ENCODE results near the gene HYAL2. TPM values are rescaled to one million over a fixed set of nuclear protein-coding genes. Genes with fewer than 3 reads are reported as not detected.
A peak's percentile ranks its signal among the peaks of the same experiment; 100 is the strongest.

Gene HYAL2
- 122 TPM in 2 replicates for total RNA-seq (2014; rRNA removed; shearing (Covaris generic))

GRCh38 chr3:50322386-50323091 is at the start of gene HYAL2:
Gene HYAL2 (minus strand): TSS chr3:50322745. CDS start chr3:50320489, 2,256 bp downstream.
- H3K4me3 ChIP-seq (ENCODE audit: insufficient read depth, low read depth, low read length) = peak within 1 kb of the TSS; percentile 62
- H3K27me3 ChIP-seq (ENCODE audit: control insufficient read depth, insufficient read depth, low read length) = no peaks in the 10 kb centered on the region
- peak; percentile 85 for DNase-seq
- H3K36me3 ChIP-seq (replicated peaks; ENCODE audit: control insufficient read depth, insufficient read depth, low read length) = peaks cover 26% of the 10 kb centered on the region

GRCh38 chr3:50371133-50371685 is 48.7 kb upstream of the HYAL2 start:
- Histone ChIP-seq H3K4me3 (ENCODE audit: insufficient read depth, low read depth, low read length) (no peak overlapping the region), H3K36me3 (replicated peaks; ENCODE audit: control insufficient read depth, insufficient read depth, low read length) (no peaks in the 10 kb centered on the region), H3K27me3 (ENCODE audit: control insufficient read depth, insufficient read depth, low read length) (peaks cover 2% of the 10 kb centered on the region; the same call in 1 of the 2 replicates)
- no peak for DNase-seq

- DNase-seq = no peak
- Histone ChIP-seq H3K27me3 (ENCODE audit: control insufficient read depth, insufficient read depth, low read length) (peaks cover 2% of the 10 kb centered on the region; the same call in 1 of the 2 replicates), H3K4me3 (ENCODE audit: insufficient read depth, low read depth, low read length) (no peak overlapping the region), H3K36me3 (replicated peaks; ENCODE audit: control insufficient read depth, insufficient read depth, low read length) (no peaks in the 10 kb centered on the region)
These were observed 48.0 kb upstream of the HYAL2 start for GRCh38 chr3:50370594-50370993.

GRCh38 chr3:50369012-50369670 is 46.6 kb upstream of the HYAL2 start:
- Histone ChIP-seq H3K27me3 (ENCODE audit: control insufficient read depth, insufficient read depth, low read length) (peaks cover 8% of the 10 kb centered on the region; the same call in 1 of the 2 replicates), H3K36me3 (replicated peaks; ENCODE audit: control insufficient read depth, insufficient read depth, low read length) (no peaks in the 10 kb centered on the region), H3K4me3 (ENCODE audit: insufficient read depth, low read depth, low read length) (no peak overlapping the region)
- no peak for DNase-seq

GRCh38 chr3:50365842-50366220 is 43.3 kb upstream of the HYAL2 start:
- peaks cover 13% of the 10 kb centered on the region; the same call in 1 of the 2 replicates for H3K27me3 ChIP-seq (ENCODE audit: control insufficient read depth, insufficient read depth, low read length)
- H3K36me3 ChIP-seq (replicated peaks; ENCODE audit: control insufficient read depth, insufficient read depth, low read length) = no peaks in the 10 kb centered on the region
- DNase-seq = no peak
- peak overlapping the region; percentile 63; the same call in 1 of the 2 replicates for H3K4me3 ChIP-seq (ENCODE audit: insufficient read depth, low read depth, low read length)

- no peaks in the 10 kb centered on the region for H3K36me3 ChIP-seq (replicated peaks; ENCODE audit: control insufficient read depth, insufficient read depth, low read length)
- H3K27me3 ChIP-seq (ENCODE audit: control insufficient read depth, insufficient read depth, low read length) = peaks cover 13% of the 10 kb centered on the region; the same call in 1 of the 2 replicates
- H3K4me3 ChIP-seq (ENCODE audit: insufficient read depth, low read depth, low read length) = peak overlapping the region; percentile 63
- peak; percentile 99 for DNase-seq
These were observed 42.7 kb upstream of the HYAL2 start for GRCh38 chr3:50365080-50365841.

GRCh38 chr3:50364573-50365079 is 42.1 kb upstream of the HYAL2 start:
- Histone ChIP-seq H3K4me3 (ENCODE audit: insufficient read depth, low read depth, low read length) (peak overlapping the region; percentile 63), H3K27me3 (ENCODE audit: control insufficient read depth, insufficient read depth, low read length) (peaks cover 13% of the 10 kb centered on the region; the same call in 1 of the 2 replicates), H3K36me3 (replicated peaks; ENCODE audit: control insufficient read depth, insufficient read depth, low read length) (no peaks in the 10 kb centered on the region)
- DNase-seq = no peak

- Histone ChIP-seq H3K27me3 (ENCODE audit: control insufficient read depth, insufficient read depth, low read length) (peaks cover 11% of the 10 kb centered on the region; the same call in 1 of the 2 replicates), H3K36me3 (replicated peaks; ENCODE audit: control insufficient read depth, insufficient read depth, low read length) (peaks cover 9% of the 10 kb centered on the region), H3K4me3 (ENCODE audit: insufficient read depth, low read depth, low read length) (peak overlapping the region; percentile 28; the same call in 1 of the 2 replicates)
- DNase-seq = no peak
These were observed 37.2 kb upstream of the HYAL2 start for GRCh38 chr3:50359760-50360110.

GRCh38 chr3:50358911-50359759 is 36.6 kb upstream of the HYAL2 start, which contains the start of gene TMEM115:
Gene TMEM115 (minus strand): TSS chr3:50359521. CDS start chr3:50359063, 458 bp downstream.
- H3K4me3 ChIP-seq (ENCODE audit: insufficient read depth, low read depth, low read length) = peak within 1 kb of the TSS; percentile 94
- H3K27me3 ChIP-seq (ENCODE audit: control insufficient read depth, insufficient read depth, low read length) = peaks cover 5% of the 10 kb centered on the region; the same call in 1 of the 2 replicates
- H3K36me3 ChIP-seq (replicated peaks; ENCODE audit: control insufficient read depth, insufficient read depth, low read length) = peaks cover 13% of the 10 kb centered on the region
- peak; percentile 99 for DNase-seq

GRCh38 chr3:50358355-50358910 is 35.9 kb upstream of the HYAL2 start:
- Histone ChIP-seq H3K36me3 (replicated peaks; ENCODE audit: control insufficient read depth, insufficient read depth, low read length) (peaks cover 13% of the 10 kb centered on the region), H3K4me3 (ENCODE audit: insufficient read depth, low read depth, low read length) (peak overlapping the region; percentile 94), H3K27me3 (ENCODE audit: control insufficient read depth, insufficient read depth, low read length) (no peaks in the 10 kb centered on the region)
- DNase-seq = no peak

- DNase-seq = no peak
- no peaks in the 10 kb centered on the region for H3K27me3 ChIP-seq (ENCODE audit: control insufficient read depth, insufficient read depth, low read length)
- no peak overlapping the region for H3K4me3 ChIP-seq (ENCODE audit: insufficient read depth, low read depth, low read length)
- H3K36me3 ChIP-seq (replicated peaks; ENCODE audit: control insufficient read depth, insufficient read depth, low read length) = peaks cover 13% of the 10 kb centered on the region
These were observed 34.9 kb upstream of the HYAL2 start for GRCh38 chr3:50357481-50357880.

GRCh38 chr3:50356553-50356952 is 34.0 kb upstream of the HYAL2 start:
- Histone ChIP-seq H3K4me3 (ENCODE audit: insufficient read depth, low read depth, low read length) (no peak overlapping the region), H3K36me3 (replicated peaks; ENCODE audit: control insufficient read depth, insufficient read depth, low read length) (peaks cover 13% of the 10 kb centered on the region), H3K27me3 (ENCODE audit: control insufficient read depth, insufficient read depth, low read length) (no peaks in the 10 kb centered on the region)
- DNase-seq = peak; percentile 41

GRCh38 chr3:50355829-50356552 is 33.4 kb upstream of the HYAL2 start:
- Histone ChIP-seq H3K27me3 (ENCODE audit: control insufficient read depth, insufficient read depth, low read length) (no peaks in the 10 kb centered on the region), H3K36me3 (replicated peaks; ENCODE audit: control insufficient read depth, insufficient read depth, low read length) (peaks cover 13% of the 10 kb centered on the region), H3K4me3 (ENCODE audit: insufficient read depth, low read depth, low read length) (no peak overlapping the region)
- DNase-seq = peak; percentile 39

All from H7 (cell line).